ENCODE results near the gene PHACTR2.

The PHACTR2 gene

GRCh38 chr6:143743301-143744166 lies 65.8 kb downstream of the PHACTR2 start:
- DNase-seq = no peak

GRCh38 chr6:143744551-143745165 lies 66.9 kb downstream of the PHACTR2 start:
- no peak for DNase-seq

DNA sequence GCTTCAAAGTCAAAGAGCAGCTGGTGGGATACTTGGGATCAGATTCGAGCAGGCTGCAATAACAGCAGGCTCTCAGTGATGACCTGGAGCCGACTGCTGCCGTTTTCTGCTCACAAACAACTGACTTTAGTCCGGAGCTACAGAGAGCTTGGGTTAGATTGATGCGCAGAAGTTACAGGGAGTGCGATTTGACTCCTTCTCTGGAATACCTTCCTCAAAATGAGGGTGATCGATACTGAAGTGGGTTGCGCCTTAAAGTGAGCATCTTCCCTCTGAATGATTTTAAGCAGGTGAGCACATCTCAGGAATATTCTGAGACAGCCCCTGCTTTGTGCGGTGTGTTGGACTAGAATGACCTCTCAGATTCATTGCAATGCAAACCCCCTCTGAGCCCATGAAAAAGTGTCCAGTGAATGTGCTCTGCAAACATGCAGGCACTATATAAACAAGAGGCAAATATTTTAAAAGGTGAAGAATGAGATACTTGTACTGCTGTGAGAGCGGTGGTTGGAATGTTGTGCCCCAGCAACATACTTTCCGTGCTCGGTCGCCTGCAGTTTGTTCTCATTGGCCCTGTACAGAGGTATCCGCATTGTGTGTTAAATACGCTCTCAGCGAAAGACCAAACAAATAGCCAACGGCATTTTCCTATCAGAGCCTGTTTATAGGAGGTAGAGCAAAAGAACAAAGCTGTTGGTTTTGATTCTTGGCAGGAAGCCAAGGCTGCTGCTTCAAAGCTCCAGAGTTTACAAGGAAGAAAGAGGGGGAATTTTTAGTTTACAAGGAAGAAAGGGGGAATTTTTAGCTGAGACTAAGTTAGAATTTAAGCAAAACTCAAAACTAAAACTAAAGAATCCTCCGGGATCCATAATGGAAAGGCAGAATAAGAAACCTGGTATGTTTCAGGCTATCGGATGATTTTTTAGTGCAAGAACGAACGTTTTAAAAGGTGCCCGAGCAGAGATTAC lies 67.7 kb downstream of the PHACTR2 start:
- DNase-seq = no peak

- DNase-seq = no peak
These were observed 68.7 kb downstream of the PHACTR2 start for GRCh38 chr6:143746202-143747119.

GRCh38 chr6:143747347-143747842 lies 69.6 kb downstream of the PHACTR2 start:
- no peak for DNase-seq

DNA sequence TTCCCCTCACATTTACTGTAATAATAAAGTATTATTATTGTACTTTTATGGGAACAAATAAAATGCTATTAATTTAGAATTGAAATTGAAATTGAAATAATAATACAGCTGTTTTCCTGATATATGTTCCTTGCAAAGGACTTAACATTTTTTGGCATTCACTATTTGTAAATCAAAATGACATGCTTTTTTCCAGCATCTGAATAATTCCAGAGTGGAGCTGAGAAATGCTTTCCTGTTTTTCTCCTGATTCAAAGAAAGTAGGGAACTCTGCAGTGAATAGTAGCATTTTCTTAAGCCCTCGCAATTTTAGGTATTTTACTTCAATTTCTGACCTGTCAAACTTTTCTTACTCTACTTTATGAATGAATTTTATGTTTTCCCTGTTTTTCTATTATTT lies 72.1 kb downstream of the PHACTR2 start:
- no peak for DNase-seq

DNA sequence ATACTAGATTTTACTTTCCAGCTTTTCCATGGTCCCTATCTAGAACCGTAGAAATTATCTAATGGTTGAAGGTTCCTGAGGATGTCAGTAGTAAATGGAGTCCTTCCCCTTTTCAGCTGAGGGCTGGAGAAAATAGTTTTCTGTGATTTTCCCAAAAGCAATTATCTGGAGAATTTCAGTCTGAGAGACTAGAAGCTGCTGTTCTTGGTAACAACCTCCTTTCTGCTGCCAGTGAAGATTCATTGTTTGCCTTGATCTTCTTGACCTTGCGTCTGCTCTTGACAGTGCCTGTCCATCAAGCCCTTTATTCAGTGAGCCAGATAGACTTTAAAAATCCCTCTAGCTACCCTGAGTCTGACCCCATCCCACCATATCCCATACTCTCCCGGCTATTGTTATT lies 73.1 kb downstream of the PHACTR2 start:
- DNase-seq = no peak

DNA sequence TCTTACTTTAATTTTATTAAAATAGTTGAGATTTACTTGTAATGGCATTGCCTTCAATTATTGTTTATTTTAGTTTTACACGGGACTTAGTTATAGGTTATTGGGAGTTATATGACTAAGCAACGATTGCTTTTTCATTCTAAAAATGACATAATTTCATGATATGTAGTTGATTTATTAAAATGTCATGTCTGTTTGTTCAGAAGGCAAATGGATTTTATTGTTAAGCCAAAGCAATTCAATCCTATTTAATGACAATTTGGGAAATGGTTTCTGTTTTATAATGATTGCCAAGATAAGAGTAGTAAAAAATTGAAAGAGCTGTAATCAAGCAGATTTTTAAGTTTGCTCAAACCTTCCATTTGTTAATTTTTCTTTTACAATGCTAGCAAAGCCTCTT lies 74.7 kb downstream of the PHACTR2 start:
- DNase-seq = no peak

- DNase-seq = no peak
These were observed 75.9 kb downstream of the PHACTR2 start for GRCh38 chr6:143753678-143754077.

- DNase-seq = no peak
These were observed 76.4 kb downstream of the PHACTR2 start for GRCh38 chr6:143754204-143754603.

- DNase-seq = no peak
These were observed 77.6 kb downstream of the PHACTR2 start for GRCh38 chr6:143755301-143755744.

GRCh38 chr6:143757346-143757832 lies 79.6 kb downstream of the PHACTR2 start:
- DNase-seq = no peak

- DNase-seq = no peak
These were observed 80.8 kb downstream of the PHACTR2 start for GRCh38 chr6:143758551-143758950.

DNA sequence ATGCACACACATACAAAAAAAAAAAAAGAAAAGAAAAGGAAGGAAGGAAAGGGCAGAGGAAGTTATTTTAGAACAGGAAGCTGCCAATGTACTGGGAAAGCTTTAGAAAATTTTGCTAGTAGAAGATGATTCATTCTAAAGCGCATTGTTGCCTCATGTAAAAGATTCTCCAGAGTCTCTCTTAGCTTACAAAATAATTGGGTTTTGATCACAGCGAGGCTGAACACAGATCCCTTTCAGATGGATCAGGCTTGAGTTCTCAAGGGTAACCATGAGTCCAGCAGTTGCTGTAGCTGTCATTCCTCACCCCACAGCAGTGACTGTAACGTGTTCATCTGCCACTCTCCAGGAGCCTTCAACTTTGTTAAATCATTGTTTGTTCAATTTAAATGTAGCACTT lies 81.9 kb downstream of the PHACTR2 start:
- DNase-seq = no peak

DNA sequence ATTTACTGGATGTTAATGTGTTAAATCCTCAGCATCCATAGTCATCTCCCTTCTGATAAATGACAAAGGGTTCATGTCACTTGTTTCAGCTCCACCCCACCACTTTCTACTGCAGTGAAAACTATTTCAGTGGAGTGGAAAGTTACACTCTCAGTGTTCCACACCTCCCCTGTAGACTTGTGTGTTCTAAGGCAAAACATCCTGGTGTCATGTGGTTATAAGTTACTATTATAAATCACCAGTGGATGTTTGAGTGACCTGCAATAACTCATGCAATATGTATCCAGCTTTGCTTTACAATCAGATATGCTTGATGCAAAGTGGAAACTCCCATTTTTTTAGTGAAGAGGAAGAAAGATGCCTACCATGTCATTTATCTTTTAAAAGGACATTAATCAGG lies 83.3 kb downstream of the PHACTR2 start:
- DNase-seq = no peak

DNA sequence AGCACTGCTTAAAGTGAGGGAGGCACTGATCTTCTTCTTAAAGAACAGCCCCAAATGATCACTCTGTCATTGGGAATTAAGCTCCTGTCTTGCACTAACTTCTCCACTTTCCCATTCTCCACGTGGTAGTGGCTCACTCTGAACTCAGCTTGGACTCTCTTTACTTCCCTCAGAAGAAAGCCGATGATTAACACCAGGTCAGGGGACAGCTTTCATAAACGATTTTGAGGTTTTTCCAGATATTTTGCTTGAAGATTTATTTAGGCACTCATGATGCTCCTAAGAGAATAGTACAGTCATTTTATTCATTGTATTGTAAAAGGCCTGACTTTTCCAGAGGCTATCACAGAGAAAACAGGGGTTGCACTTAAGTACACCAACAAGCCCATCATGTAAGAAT lies 84.4 kb downstream of the PHACTR2 start:
- DNase-seq = no peak

GRCh38 chr6:143765422-143766184 lies 87.8 kb downstream of the PHACTR2 start:
- DNase-seq = no peak

- no peak for DNase-seq
These were observed 88.4 kb downstream of the PHACTR2 start for GRCh38 chr6:143766185-143766553.

DNA sequence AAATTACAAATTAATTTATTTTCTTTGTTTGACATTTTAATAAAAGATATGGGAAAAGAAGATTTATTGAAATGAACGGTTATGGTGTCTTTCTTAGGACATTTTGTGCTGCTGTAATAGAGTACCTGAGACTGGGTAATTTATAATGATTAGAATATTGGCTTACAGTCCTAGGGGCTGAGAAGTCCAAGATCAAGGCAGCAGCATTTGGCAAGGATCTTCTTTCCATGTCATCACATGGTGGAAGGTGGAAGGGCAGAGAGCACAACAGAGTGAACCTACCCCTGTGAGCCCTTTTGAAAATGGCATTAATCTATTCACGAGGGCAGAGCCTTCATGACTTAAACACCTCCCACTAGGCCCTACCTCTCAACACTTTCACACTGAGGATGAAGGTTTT lies 89.7 kb downstream of the PHACTR2 start:
- no peak for DNase-seq

- DNase-seq = no peak
These were observed 94.6 kb downstream of the PHACTR2 start for GRCh38 chr6:143772116-143773086.
